K562 (cell line): ENCODE measurements around the gene BRAT1. TPM values are rescaled to one million over a fixed set of nuclear protein-coding genes. Genes with fewer than 3 reads are reported as not detected.
A peak's percentile ranks its signal among the peaks of the same experiment; 100 is the strongest.

Source experiments
- CBFA2T3 ChIP-seq: fragments of 450-650 bp; IDR thresholded peaks from 2 replicates; pipeline ENCODE4 v1.6.1; 2017
- ILK ChIP-seq: fragments of 450-650 bp; IDR thresholded peaks from 2 replicates; pipeline ENCODE4 v1.6.1; 2016; ENCODE audit warnings: missing genetic modification characterization, low read depth, mild to moderate bottlenecking, missing compliant biosample characterization, moderate library complexity, borderline replicate concordance
- JUN ChIP-seq, 2 experiments: sonication (generic) in 1 of 2; formaldehyde crosslinking in 1 of 2; IDR thresholded peaks; 2 replicates each; pipeline versions ENCODE4 v1.6.1 to v1.8.0; 2012 to 2022; ENCODE audit warnings: borderline replicate concordance in 2 of 2, mild to moderate bottlenecking in 2 of 2, improper control_type of control experiment in 1 of 2, low read depth in 1 of 2, low read length in 1 of 2, missing genetic modification reagents in 1 of 2
- MCM2 ChIP-seq: fragments of 450-650 bp; IDR thresholded peaks from 2 replicates; pipeline ENCODE4 v1.6.1; 2017; ENCODE audit warnings: low read depth, mild to moderate bottlenecking
- RBFOX2 ChIP-seq: fragments of 200-400 bp; formaldehyde crosslinking; IDR thresholded peaks from 2 replicates; pipeline ENCODE4 v1.6.1; 2017; ENCODE audit warnings: low read depth, mild to moderate bottlenecking, low read length, moderate library complexity
- ZNF282 ChIP-seq: sonication (generic); formaldehyde crosslinking; IDR thresholded peaks from 2 replicates; pipeline ENCODE4 v1.8.1; 2023; ENCODE audit warnings: missing genetic modification reagents
- polyA plus RNA-seq, 8 experiments: library from polyadenylated mRNA; depleted of rRNA in 4 of 8; stranded (reverse) in 5 of 8; unstranded in 3 of 8; fragments of >200 nt; fragmentation: Nextera tagmentation in 2 of 8; fragmentation: Illumina TruSeq in 1 of 8; extraction: Ambion mirVana in 2 of 8; extraction: Trizol in 1 of 8; gene quantifications; 2 replicates each; pipeline versions ENCODE4 v1.2.1 to v1.2.3, GENCODE V29; 2011 to 2014; ENCODE audit warnings: inconsistent platforms in 1 of 8, missing spikeins in 1 of 8
- total RNA-seq, 7 experiments: library from RNA; depleted of rRNA in 6 of 7; stranded (reverse); fragments of >200 nt in 6 of 7; fragmentation: Illumina TruSeq in 2 of 7; extraction: Trizol in 2 of 7; gene quantifications; 2 replicates each; pipeline versions ENCODE4 v1.2.1 to v1.2.3, GENCODE V29; 2011 to 2021; ENCODE audit warnings: low replicate concordance in 1 of 7
- TF ChIP-seq, protein P1 (sequence below): fragments of 450-650 bp; IDR thresholded peaks from 2 replicates; pipeline ENCODE4 v1.6.1; 2016; ENCODE audit warnings: mild to moderate bottlenecking, moderate library complexity
- TF ChIP-seq, protein P2 (sequence below): fragments of 200-400 bp; formaldehyde crosslinking; IDR thresholded peaks from 2 replicates; pipeline ENCODE4 v1.6.1; 2017; ENCODE audit warnings: mild to moderate bottlenecking, low read depth, low read length, moderate library complexity
- TF ChIP-seq, protein P3 (sequence below): sonication (generic); formaldehyde crosslinking; IDR thresholded peaks from 2 replicates; pipeline ENCODE4 v1.4.0; 2020; ENCODE audit warnings: mild to moderate bottlenecking, missing genetic modification reagents

Gene BRAT1
- total and polyA plus RNA-seq, 9 of the 15 experiments (the other 6 are each of a cell fraction or from before 2014, with no cell fraction given): 0.13 to 49.6 (median 10.5) TPM

DNA sequence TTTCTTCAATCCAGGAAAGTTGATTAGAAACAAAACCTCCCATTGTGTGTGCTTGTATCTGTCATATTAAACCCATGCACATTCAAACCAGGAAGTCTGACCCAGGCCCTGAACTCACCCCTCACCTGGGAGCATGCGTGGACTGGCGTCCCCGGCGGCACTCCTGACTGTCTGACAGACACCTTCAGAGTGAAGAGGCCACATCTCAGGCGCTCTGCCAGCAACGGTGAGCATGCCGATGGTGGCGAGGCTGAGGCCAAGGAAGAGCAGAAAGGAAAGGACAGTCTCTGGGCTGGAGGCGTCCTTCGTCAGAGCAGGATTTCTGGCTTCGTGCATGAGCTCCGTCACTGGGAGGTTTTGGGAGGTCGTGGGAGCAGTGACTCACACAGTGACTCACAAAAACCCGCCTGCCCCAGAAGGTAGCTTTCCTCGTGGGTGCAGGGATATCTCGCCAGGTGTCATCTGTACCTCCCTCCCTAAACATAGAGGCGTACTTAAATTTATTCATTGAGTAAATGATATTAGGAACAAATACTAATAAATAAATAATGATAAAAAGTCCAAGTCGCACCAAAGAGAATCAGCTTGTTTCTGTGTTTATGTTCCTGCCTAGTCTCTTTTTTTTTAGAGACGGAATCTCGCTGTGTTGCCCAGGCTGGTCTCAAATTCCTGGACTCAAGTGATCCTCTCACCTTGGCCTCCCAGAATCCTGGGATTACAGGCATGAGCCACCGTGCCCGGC is 16.9 kb upstream of the BRAT1 start (continued):
- TF ChIP-seq, protein P1, sequence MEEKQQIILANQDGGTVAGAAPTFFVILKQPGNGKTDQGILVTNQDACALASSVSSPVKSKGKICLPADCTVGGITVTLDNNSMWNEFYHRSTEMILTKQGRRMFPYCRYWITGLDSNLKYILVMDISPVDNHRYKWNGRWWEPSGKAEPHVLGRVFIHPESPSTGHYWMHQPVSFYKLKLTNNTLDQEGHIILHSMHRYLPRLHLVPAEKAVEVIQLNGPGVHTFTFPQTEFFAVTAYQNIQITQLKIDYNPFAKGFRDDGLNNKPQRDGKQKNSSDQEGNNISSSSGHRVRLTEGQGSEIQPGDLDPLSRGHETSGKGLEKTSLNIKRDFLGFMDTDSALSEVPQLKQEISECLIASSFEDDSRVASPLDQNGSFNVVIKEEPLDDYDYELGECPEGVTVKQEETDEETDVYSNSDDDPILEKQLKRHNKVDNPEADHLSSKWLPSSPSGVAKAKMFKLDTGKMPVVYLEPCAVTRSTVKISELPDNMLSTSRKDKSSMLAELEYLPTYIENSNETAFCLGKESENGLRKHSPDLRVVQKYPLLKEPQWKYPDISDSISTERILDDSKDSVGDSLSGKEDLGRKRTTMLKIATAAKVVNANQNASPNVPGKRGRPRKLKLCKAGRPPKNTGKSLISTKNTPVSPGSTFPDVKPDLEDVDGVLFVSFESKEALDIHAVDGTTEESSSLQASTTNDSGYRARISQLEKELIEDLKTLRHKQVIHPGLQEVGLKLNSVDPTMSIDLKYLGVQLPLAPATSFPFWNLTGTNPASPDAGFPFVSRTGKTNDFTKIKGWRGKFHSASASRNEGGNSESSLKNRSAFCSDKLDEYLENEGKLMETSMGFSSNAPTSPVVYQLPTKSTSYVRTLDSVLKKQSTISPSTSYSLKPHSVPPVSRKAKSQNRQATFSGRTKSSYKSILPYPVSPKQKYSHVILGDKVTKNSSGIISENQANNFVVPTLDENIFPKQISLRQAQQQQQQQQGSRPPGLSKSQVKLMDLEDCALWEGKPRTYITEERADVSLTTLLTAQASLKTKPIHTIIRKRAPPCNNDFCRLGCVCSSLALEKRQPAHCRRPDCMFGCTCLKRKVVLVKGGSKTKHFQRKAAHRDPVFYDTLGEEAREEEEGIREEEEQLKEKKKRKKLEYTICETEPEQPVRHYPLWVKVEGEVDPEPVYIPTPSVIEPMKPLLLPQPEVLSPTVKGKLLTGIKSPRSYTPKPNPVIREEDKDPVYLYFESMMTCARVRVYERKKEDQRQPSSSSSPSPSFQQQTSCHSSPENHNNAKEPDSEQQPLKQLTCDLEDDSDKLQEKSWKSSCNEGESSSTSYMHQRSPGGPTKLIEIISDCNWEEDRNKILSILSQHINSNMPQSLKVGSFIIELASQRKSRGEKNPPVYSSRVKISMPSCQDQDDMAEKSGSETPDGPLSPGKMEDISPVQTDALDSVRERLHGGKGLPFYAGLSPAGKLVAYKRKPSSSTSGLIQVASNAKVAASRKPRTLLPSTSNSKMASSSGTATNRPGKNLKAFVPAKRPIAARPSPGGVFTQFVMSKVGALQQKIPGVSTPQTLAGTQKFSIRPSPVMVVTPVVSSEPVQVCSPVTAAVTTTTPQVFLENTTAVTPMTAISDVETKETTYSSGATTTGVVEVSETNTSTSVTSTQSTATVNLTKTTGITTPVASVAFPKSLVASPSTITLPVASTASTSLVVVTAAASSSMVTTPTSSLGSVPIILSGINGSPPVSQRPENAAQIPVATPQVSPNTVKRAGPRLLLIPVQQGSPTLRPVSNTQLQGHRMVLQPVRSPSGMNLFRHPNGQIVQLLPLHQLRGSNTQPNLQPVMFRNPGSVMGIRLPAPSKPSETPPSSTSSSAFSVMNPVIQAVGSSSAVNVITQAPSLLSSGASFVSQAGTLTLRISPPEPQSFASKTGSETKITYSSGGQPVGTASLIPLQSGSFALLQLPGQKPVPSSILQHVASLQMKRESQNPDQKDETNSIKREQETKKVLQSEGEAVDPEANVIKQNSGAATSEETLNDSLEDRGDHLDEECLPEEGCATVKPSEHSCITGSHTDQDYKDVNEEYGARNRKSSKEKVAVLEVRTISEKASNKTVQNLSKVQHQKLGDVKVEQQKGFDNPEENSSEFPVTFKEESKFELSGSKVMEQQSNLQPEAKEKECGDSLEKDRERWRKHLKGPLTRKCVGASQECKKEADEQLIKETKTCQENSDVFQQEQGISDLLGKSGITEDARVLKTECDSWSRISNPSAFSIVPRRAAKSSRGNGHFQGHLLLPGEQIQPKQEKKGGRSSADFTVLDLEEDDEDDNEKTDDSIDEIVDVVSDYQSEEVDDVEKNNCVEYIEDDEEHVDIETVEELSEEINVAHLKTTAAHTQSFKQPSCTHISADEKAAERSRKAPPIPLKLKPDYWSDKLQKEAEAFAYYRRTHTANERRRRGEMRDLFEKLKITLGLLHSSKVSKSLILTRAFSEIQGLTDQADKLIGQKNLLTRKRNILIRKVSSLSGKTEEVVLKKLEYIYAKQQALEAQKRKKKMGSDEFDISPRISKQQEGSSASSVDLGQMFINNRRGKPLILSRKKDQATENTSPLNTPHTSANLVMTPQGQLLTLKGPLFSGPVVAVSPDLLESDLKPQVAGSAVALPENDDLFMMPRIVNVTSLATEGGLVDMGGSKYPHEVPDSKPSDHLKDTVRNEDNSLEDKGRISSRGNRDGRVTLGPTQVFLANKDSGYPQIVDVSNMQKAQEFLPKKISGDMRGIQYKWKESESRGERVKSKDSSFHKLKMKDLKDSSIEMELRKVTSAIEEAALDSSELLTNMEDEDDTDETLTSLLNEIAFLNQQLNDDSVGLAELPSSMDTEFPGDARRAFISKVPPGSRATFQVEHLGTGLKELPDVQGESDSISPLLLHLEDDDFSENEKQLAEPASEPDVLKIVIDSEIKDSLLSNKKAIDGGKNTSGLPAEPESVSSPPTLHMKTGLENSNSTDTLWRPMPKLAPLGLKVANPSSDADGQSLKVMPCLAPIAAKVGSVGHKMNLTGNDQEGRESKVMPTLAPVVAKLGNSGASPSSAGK: peak; percentile 44; the same call in 1 of the 2 replicates
- TF ChIP-seq MCM2 (no peak), CBFA2T3 (peak; percentile 22; the same call in 1 of the 2 replicates), ZNF282 (no peak), ILK (tag) (no peak), JUN (IDR thresholded peaks at IDR 0.05; ENCODE audit: borderline replicate concordance, low read depth, low read length) (peak; percentile 86), JUN (CRISPR knock-in tag; IDR thresholded peaks at IDR 0.05; ENCODE audit: borderline replicate concordance) (no peak), RBFOX2 (0 out of 2 replicates have a peak, but pooled peaks have one; percentile 17)
- TF ChIP-seq, protein P2, sequence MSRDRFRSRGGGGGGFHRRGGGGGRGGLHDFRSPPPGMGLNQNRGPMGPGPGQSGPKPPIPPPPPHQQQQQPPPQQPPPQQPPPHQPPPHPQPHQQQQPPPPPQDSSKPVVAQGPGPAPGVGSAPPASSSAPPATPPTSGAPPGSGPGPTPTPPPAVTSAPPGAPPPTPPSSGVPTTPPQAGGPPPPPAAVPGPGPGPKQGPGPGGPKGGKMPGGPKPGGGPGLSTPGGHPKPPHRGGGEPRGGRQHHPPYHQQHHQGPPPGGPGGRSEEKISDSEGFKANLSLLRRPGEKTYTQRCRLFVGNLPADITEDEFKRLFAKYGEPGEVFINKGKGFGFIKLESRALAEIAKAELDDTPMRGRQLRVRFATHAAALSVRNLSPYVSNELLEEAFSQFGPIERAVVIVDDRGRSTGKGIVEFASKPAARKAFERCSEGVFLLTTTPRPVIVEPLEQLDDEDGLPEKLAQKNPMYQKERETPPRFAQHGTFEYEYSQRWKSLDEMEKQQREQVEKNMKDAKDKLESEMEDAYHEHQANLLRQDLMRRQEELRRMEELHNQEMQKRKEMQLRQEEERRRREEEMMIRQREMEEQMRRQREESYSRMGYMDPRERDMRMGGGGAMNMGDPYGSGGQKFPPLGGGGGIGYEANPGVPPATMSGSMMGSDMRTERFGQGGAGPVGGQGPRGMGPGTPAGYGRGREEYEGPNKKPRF: no peak
- TF ChIP-seq, protein P3, sequence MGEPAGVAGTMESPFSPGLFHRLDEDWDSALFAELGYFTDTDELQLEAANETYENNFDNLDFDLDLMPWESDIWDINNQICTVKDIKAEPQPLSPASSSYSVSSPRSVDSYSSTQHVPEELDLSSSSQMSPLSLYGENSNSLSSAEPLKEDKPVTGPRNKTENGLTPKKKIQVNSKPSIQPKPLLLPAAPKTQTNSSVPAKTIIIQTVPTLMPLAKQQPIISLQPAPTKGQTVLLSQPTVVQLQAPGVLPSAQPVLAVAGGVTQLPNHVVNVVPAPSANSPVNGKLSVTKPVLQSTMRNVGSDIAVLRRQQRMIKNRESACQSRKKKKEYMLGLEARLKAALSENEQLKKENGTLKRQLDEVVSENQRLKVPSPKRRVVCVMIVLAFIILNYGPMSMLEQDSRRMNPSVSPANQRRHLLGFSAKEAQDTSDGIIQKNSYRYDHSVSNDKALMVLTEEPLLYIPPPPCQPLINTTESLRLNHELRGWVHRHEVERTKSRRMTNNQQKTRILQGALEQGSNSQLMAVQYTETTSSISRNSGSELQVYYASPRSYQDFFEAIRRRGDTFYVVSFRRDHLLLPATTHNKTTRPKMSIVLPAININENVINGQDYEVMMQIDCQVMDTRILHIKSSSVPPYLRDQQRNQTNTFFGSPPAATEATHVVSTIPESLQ (CRISPR knock-in tag): 0 out of 2 replicates have a peak, but pooled peaks have one; percentile 48
